Metanephros (tissue), 1 donor: ENCODE measurements around the gene POP5. TPM values are rescaled to one million over a fixed set of nuclear protein-coding genes. Genes with fewer than 3 reads are reported as not detected.

Source experiments
- total RNA-seq: library from RNA; depleted of rRNA; stranded (reverse); fragments of >200 nt; gene quantifications from one replicate; pipeline ENCODE4 v1.2.3, GENCODE V29; 2014

The POP5 gene
- total RNA-seq = 28.4 TPM

DNA sequence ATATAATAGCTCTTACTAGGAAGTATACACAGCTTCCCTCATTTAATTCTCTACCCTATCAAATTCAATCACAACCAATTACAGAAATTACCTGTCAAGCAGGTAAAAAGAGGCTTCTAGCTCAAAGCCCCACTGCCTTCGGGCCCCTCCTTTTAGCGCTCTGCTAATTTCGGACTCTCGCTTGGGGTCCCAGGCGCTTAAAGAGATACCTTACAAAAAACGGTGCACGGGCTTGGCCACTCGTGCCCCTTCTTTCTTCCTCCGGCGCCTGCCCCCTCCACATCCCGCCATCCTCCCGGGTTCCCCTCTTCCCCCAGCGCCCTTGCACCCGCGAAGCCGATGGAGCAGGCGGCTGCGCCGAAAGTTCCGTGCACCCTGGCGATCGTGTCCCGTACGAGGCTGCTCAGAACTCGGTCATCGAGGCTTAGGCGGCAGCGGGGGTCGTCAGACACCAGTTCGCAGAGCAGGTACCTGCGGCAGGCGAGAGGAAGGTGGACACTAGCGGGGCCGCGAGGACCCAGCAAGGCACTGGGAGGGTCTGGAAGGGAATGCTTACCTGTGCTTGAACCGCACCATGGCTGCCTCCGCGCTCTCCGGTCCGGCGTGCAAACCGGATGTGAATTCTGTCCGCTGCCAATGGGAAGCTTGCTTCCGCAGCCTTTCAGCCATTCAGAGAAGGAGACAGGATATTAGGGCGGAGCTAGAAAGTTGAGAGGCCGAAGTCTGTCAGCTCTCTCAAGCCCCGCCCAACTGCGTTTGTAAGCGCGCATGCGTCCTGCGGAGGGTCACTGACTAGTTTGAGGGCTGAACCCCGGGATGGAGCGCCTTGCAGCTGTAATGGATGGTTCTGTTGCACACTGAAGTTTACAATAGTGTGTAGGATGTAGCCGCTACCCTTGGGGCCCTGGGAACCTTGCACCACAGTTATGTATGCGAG is at the start of gene POP5:
TSS of gene POP5 (minus strand) at position 616 of the 937 bp plus-strand sequence. CDS start at position 576, 40 bp downstream.

GRCh38 chr12:120534203-120534702 is 46.9 kb downstream of the POP5 start, which contains the start of gene RNF10:
TSS of gene RNF10 (plus strand) at chr12:120534356. CDS start at chr12:120534812, 456 bp downstream.

DNA sequence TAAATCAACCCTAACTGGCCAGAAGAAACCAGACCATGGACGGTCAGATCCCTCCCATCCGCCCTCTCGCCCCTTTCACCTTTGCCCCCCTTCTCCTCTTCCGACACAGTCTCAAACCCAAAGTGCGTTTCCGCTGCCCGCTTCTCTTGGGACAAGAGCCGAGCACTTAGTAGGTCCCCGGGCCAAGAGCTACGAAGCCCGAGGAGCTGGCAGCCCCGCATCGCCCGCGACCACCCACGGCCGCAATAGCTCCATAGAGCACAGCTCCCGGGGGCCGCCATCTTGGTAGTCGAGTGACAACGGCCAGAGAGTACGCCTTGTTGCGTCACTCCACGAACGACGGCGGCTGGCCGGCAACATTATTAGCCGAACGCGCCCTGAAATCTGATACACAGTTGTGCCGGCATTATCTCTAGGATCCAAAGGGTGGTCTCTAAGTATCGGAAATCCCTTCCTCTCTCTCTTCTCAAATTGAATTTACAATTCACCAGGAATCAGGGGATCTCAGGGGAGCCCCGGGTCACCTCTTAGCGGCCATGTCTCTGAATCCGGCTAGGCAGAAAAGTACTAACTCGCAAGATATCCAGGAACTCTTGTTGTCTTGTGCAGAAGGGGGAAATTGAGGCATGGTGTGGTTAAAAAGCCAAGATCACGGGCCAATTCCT is 52.2 kb downstream of the POP5 start, which contains the start of gene COQ5:
TSS of gene COQ5 (minus strand) at position 298 of the 665 bp plus-strand sequence. CDS start at position 281, 17 bp downstream.

Other genes starting within 250 kb of the POP5 start
- gene MSI1, start 212.2 kb downstream of the POP5 start, total RNA-seq = 4.8 TPM
- gene COX6A1, start 143.3 kb downstream of the POP5 start, total RNA-seq = 257 TPM
- 11.3 TPM for gene TRIAP1, start 135.0 kb downstream of the POP5 start, total RNA-seq
- 22.4 TPM for gene GATC, start 135.0 kb downstream of the POP5 start, total RNA-seq
- 134 TPM for gene SRSF9, start 111.7 kb downstream of the POP5 start, total RNA-seq
- gene DYNLL1, start 85.3 kb downstream of the POP5 start, total RNA-seq = 265 TPM
- gene COQ5, start 52.2 kb downstream of the POP5 start, total RNA-seq = 51.4 TPM
- gene RNF10, start 47.0 kb downstream of the POP5 start, total RNA-seq = 175 TPM
- 1.9 TPM for gene CABP1, start 59.2 kb upstream of the POP5 start, total RNA-seq
- gene MLEC, start 105.7 kb upstream of the POP5 start, total RNA-seq = 76.0 TPM
- 41.8 TPM for gene UNC119B, start 129.1 kb upstream of the POP5 start, total RNA-seq
- 31.3 TPM for gene ACADS, start 144.4 kb upstream of the POP5 start, total RNA-seq